ENCODE measurements around the gene ZFR.
"Not testable (repeated sequence)": the region's sequence is repeated elsewhere in the genome, so short reads cannot be mapped to it uniquely, and the experiment has no call there.

Gene ZFR

DNA sequence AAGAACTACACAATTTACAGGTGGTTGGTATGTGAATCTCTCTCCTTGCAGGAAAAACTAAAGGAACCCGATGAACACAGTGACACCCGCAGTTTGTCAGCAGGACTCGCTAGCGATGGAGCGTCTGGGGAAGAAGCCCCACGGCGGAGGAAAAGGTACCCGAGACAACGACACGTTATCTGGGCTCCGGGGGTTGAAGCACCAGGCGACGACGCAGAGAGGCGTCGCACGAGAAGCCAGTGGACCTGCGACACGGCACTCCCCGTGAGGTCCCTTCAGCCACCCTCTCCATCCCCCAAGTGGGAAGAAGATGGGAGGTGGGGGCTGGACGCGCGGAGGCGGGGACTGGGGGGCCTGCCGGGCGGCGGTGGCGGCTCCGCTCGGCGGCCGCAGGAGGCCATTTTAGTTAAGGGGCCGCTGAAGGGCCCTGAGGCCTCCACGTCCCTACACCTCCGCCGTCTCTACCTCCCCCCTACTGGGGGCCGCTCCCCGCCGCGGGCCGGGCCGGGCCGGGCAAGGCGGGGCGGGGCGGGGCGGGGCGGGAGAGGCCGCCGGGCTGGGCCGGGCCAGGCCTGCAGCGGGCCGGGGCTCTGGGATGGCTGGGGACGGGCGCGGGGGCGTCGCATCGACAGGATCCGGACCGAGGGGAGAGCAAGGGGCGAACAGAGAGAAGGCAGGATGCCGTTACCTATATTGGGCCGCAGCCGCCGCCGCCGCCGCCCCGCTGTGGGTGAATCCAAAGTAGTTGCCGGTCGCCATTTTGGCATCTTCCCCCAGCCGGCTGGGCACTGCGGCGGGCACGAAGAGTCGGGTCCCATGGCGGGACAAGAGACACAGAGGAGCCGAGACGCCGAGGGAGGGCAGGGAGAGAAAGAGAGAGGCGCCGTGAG is 754 bp downstream of the ZFR start:
- Histone ChIP-seq H3K9me3 (0 out of 2 replicates have a peak, but pooled peaks cover 2% of the 10 kb centered on the region), H3K4me1 (peaks cover 17% of the 10 kb centered on the region), H3K27me3 (ENCODE audit: low read depth) (no peaks in the 10 kb centered on the region), H3K36me3 (replicated peaks) (peaks cover 16% of the 10 kb centered on the region), H3K4me3 (peak overlapping the region; percentile 79)
- DNase-seq (ENCODE audit: low spot score in 2 of 2): peak; percentile 17 to 62
- in situ Hi-C loops (cut with MboI; ENCODE audit: low sequenced_read_pairs): no loop called here

DNA sequence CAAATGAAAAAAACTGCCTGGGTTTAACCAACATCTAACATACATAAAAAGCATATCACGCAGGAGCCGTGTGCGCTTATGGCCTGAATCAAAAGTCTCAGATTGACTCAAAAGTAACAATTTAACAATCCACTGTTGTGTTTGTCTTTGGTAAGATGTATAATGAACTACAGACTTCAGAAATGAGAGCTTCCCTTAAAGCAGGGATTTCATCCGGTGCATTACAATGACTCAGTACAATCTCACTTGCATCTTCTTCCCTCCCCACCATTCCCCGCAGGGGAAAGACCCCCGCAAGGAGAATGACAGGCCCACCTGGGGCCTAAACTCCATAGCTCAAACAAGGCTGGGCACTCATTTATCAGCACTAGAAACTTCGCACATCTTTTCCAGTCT is 1.4 kb downstream of the ZFR start:
- Histone ChIP-seq H3K27me3 (ENCODE audit: low read depth) (no peaks in the 10 kb centered on the region), H3K4me1 (peaks cover 17% of the 10 kb centered on the region), H3K4me3 (peak overlapping the region; percentile 79), H3K9me3 (0 out of 2 replicates have a peak, but pooled peaks cover 2% of the 10 kb centered on the region), H3K36me3 (replicated peaks) (peaks cover 16% of the 10 kb centered on the region)
- peak in 1 of 2 experiments; percentile 13 for DNase-seq (ENCODE audit: low spot score in 2 of 2)
- in situ Hi-C loops (cut with MboI; ENCODE audit: low sequenced_read_pairs): no loop called here

DNA sequence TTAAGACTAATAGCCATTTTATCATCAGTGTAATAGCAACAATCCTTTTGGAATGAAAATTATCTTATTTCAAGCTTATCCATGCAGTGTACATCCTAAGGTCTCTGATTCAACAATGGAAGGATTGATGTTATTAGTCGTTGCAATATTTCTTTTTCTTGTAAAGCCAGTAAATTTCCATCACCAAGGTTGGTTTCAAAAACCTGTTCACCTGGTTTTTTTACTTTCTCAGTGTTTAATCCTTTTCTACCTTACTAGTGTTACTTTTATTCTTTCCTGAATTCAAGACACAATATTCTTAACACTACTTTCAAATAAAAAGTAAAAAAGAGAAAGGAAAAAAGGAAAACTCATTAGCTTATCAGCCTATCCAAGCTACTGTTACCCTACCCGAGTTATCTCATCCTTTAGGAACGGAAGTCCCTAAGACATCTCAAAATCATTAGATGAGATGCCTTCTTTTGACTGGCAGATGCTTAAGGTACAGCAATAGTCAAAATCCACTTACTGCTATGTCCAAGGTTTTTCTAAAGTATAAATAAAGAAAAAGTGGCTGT is 5.4 kb downstream of the ZFR start:
- in situ Hi-C loops (cut with MboI; ENCODE audit: low sequenced_read_pairs): no loop called here
- no peak for DNase-seq (ENCODE audit: low spot score in 2 of 2)
- Histone ChIP-seq H3K9me3 (no peaks in the 10 kb centered on the region), H3K4me1 (peaks cover 19% of the 10 kb centered on the region), H3K36me3 (replicated peaks) (peaks cover 17% of the 10 kb centered on the region), H3K4me3 (no peak overlapping the region), H3K27me3 (ENCODE audit: low read depth) (no peaks in the 10 kb centered on the region)

DNA sequence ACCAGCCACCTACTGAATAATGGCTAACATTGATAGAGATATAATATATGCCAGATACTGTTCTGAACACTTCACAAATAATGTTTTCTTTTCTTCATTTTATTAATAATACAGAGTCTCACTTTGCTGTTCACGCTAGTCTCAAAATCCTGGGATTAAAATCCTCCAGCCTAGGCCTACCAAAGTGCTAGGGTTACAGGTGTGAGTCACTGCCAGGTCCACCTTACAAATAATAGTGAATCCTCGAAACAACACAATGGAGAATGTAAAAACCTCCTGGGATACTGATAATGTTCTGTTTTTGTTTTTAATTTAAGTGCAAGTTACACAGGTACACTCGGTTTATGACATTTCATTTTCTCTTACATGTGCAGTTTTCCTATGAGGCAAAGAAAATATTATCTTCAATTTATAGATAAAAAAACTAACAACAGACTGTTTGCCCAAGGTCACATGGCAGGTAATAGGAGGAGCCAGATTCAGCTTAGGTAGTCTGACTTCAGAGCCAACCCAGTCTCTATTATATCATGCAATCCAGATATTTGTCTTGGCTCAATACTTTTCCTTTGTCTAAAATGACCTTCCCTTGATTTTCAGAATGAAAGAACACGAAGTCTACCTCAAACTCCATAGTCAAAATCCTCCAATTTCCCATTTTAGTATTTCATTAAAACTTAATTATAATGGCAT is 7.8 kb downstream of the ZFR start:
- Histone ChIP-seq H3K36me3 (replicated peaks) (peaks cover 16% of the 10 kb centered on the region), H3K27me3 (ENCODE audit: low read depth) (no peaks in the 10 kb centered on the region), H3K4me1 (peaks cover 9% of the 10 kb centered on the region), H3K4me3 (no peak overlapping the region), H3K9me3 (no peaks in the 10 kb centered on the region)
- DNase-seq (ENCODE audit: low spot score in 2 of 2): no peak
- in situ Hi-C loops (cut with MboI; ENCODE audit: low sequenced_read_pairs): no loop called here

DNA sequence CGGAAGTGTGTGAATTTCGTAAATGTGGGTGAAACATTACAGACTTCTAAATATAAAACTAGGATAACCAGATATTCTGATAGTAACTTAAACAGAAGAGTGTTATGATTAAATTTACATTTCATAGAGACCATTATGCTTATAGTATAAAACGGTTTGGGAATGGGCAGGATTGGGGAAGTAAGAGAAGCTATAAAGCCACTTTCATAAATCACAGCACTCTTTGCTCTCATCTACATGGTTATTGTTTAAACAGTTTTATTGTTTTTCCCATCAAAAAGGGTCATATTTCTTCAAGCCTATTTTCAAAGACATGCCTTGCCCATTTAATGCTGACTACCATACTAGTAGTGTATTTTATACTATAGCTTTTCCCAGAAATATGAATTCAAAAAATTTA is 9.2 kb downstream of the ZFR start:
- Histone ChIP-seq H3K4me3 (no peak overlapping the region), H3K4me1 (peaks cover 5% of the 10 kb centered on the region), H3K9me3 (no peaks in the 10 kb centered on the region), H3K27me3 (ENCODE audit: low read depth) (no peaks in the 10 kb centered on the region), H3K36me3 (replicated peaks) (peaks cover 12% of the 10 kb centered on the region)
- no peak for DNase-seq (ENCODE audit: low spot score in 2 of 2)
- in situ Hi-C loops (cut with MboI; ENCODE audit: low sequenced_read_pairs): no loop called here

DNA sequence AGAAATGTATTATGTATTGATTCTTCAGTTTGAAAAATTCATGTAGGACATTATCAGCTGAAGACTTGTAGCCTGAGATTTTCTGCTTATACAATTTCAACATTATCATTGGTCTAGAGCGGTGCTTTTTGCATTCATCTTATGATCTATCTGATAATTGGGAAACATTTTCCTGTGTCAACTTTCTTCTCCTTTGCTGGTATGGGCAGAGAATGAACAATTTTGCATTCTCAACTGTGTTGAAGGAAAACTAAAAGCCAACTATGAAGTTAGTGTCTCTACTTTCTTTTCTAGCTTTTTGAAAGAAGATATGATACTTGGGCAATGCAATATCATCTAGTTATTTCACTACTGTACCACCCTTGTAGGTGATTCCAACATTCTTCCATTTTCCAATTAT is 10.3 kb downstream of the ZFR start:
- in situ Hi-C loops (cut with MboI; ENCODE audit: low sequenced_read_pairs): no loop called here
- H3K36me3 ChIP-seq (replicated peaks): peaks cover 14% of the 10 kb centered on the region

DNA sequence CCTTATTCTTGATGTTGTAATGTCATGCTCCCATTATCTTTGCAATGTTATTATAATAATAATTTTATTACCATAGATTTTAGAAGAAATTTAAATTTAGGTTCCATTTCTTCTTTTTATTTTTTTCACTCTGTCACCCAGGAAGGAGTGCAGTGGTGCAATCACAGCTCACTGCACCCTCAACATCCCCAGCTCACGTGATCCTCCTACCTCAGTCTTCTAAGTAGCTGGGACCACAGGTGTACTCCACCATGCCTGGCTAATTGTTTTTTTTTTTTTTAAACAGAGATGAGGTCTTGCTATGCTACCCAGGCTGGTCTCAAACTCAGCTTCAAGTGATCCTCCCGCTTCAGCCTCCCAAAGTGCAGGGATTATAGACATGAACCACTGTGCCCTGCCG is 11.9 kb downstream of the ZFR start:
- H3K36me3 ChIP-seq (replicated peaks): peaks cover 20% of the 10 kb centered on the region
- in situ Hi-C loops (cut with MboI; ENCODE audit: low sequenced_read_pairs): no loop called here
- H3K4me1 ChIP-seq: peaks cover 5% of the 10 kb centered on the region
- no peaks in the 10 kb centered on the region; the same call in 1 of the 2 replicates for H3K9me3 ChIP-seq
- H3K27me3 ChIP-seq (ENCODE audit: low read depth): no peaks in the 10 kb centered on the region
- no peak overlapping the region for H3K4me3 ChIP-seq
- no peak for DNase-seq (ENCODE audit: low spot score in 2 of 2)

More for the DNA sequence above, 10.3 kb downstream of the ZFR start:
- no peaks in the 10 kb centered on the region for H3K9me3 ChIP-seq
- H3K4me1 ChIP-seq: peaks cover 5% of the 10 kb centered on the region
- DNase-seq (ENCODE audit: low spot score in 2 of 2): no peak
- H3K4me3 ChIP-seq: no peak overlapping the region
- H3K27me3 ChIP-seq (ENCODE audit: low read depth): no peaks in the 10 kb centered on the region

DNA sequence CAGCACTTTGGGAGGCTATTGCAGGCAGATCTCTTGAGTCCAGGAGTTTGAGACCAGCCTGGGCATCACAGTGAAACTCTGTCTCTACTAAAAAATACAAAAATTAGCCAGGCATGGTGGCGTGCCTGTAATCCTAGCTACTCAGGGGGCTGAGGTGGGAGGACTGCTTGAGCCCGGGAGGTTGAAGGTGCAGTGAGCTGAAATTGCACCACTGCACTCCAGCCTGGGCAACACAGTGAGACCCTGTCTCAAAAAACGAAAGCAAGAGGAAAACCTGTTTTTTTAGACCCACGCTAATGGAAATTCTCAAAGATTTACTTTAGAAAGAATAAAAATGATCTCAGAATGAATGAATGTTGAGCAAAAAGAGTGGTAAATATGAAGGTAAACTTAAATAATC is 13.7 kb downstream of the ZFR start:
- H3K4me1 ChIP-seq; H3K9me3 ChIP-seq; H3K4me3 ChIP-seq; H3K27me3 ChIP-seq (ENCODE audit: low read depth); DNase-seq (ENCODE audit: low spot score in 2 of 2); in situ Hi-C loops (cut with MboI; ENCODE audit: low sequenced_read_pairs): not testable (repeated sequence)
- H3K36me3 ChIP-seq (replicated peaks): peaks cover 23% of the 10 kb centered on the region

DNA sequence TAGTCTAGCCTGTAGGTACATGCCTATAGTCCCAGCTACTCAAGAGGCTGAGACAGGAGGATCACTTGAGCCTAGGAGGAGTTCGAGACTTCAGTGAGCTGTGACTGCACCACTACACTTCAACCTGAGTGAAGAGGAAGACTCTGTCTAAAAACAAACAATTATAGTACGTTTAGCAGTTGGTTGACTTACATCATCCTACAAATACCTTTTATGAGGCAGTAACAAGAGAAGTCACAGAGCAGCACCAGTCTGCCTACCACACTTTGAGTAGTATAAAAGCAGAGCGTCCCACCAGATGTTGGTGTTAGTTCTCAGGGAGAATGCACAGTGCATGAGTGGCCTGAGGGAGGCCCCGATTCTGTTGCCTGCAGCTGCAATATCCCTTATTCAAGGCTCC is 16.1 kb downstream of the ZFR start:
- no peaks in the 10 kb centered on the region for H3K4me1 ChIP-seq
- H3K4me3 ChIP-seq: no peak overlapping the region
- no peaks in the 10 kb centered on the region for H3K27me3 ChIP-seq (ENCODE audit: low read depth)
- no peak for DNase-seq (ENCODE audit: low spot score in 2 of 2)
- H3K36me3 ChIP-seq (replicated peaks): peaks cover 20% of the 10 kb centered on the region
- in situ Hi-C loops (cut with MboI; ENCODE audit: low sequenced_read_pairs): no loop called here
- peaks cover 4% of the 10 kb centered on the region for H3K9me3 ChIP-seq

DNA sequence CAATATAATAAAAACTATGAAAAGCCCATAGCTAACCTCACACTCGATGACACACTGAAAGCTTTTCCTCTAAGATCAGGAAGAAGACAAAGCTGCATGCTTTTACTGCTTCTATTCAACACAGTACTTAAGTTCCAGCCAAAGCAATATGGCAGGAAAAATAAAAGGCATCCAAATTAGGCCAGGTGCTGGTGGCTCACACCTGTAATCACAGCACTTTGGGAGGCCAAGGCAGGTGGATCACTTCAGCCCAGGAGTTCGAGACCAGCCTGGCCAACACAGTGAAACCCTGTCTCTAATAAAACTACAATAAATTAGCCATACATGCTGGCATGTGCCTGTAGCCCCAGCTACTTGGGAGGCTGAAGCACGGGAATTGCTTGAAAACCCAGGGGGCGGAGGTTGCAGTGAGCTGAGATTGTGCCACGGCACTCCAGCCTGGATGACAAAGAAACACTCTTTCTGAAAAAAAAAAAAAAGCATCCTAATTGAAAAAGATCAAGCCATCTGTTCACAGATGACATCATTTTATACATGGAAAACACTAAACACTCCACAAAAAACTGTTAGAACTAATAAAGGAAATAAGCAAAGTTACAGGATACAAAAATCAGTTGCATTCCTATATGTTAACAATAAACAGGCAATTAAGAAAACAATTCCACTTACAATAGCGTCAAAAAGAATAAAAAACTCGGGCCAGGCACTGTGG is 17.9 kb downstream of the ZFR start:
- Histone ChIP-seq H3K36me3 (replicated peaks) (peaks cover 24% of the 10 kb centered on the region), H3K27me3 (ENCODE audit: low read depth) (no peaks in the 10 kb centered on the region), H3K9me3 (peaks cover 4% of the 10 kb centered on the region), H3K4me1 (no peaks in the 10 kb centered on the region), H3K4me3 (no peak overlapping the region)
- no peak for DNase-seq (ENCODE audit: low spot score in 2 of 2)
- in situ Hi-C loops (cut with MboI; ENCODE audit: low sequenced_read_pairs): no loop called here

DNA sequence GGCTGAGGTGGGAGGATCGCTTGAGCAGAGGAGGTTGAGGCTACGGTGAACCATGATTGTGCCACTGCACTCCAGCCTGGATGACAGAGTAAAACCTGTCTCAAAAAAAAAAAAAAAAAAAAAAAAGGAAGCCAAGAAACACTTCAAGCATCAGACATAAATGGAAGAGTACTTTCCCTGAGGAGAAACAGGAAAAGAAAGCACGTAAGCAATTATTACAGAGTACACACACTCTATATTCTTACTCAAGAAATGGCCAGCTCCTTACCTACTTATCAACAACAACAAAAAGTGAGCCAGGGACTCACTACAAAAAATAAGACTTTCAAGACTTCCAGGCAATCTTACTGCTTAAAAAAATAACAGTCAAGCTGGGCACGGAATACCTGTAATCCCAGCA is 21.8 kb downstream of the ZFR start:
- Histone ChIP-seq H3K9me3 (peaks cover 4% of the 10 kb centered on the region), H3K4me1 (peaks cover 10% of the 10 kb centered on the region), H3K4me3 (no peak overlapping the region), H3K27me3 (ENCODE audit: low read depth) (no peaks in the 10 kb centered on the region), H3K36me3 (replicated peaks) (peaks cover 21% of the 10 kb centered on the region)
- DNase-seq (ENCODE audit: low spot score in 2 of 2): no peak
- in situ Hi-C loops (cut with MboI; ENCODE audit: low sequenced_read_pairs): no loop called here

DNA sequence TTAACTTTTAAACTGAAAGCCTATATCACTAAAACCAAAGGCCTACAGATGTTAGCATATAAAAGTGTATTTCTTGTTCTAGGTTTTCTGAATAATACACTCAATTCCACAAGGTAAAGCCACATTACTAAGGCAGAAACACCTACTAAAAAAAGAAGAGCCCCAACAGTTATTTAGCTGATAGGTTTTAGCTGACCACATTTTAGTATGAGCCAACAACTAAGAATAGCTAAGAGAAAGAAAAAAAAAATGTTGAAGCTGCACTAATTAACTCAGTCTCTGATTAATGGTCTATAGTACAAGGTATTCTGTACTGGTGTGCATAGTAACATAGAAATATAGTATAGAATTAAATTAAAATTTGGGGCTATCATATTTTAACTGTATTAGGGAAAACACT is 23.5 kb downstream of the ZFR start:
- Histone ChIP-seq H3K4me1 (peaks cover 10% of the 10 kb centered on the region), H3K36me3 (replicated peaks) (peaks cover 26% of the 10 kb centered on the region), H3K4me3 (no peak overlapping the region), H3K9me3 (no peaks in the 10 kb centered on the region), H3K27me3 (ENCODE audit: low read depth) (no peaks in the 10 kb centered on the region)
- no peak for DNase-seq (ENCODE audit: low spot score in 2 of 2)
- in situ Hi-C loops (cut with MboI; ENCODE audit: low sequenced_read_pairs): no loop called here

DNA sequence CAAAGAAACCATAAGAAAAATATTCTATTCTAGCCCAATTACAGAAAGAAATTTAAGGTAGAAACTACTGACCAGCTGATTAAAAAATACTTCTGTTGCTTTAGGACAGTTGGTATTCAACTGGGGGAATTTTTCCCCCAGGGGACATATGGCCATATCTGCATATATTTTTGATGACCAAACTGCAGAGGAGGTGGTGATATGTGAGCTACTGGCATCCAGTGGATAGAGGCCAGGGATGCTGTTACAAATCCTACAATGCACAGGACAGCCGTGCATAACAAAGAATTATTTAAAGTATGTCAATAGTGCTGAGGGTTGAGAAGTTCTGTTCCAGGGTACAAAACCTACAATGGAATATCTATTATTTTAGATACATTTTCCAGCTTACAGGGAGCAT is 24.0 kb downstream of the ZFR start:
- no peaks in the 10 kb centered on the region for H3K9me3 ChIP-seq
- in situ Hi-C loops (cut with MboI; ENCODE audit: low sequenced_read_pairs): no loop called here
- DNase-seq (ENCODE audit: low spot score in 2 of 2): peak; percentile 39 to 63
- peaks cover 10% of the 10 kb centered on the region for H3K4me1 ChIP-seq
- no peak overlapping the region for H3K4me3 ChIP-seq
- no peaks in the 10 kb centered on the region for H3K27me3 ChIP-seq (ENCODE audit: low read depth)
- peaks cover 29% of the 10 kb centered on the region for H3K36me3 ChIP-seq (replicated peaks)
